Ectodermal cell (in vitro differentiated cells): ENCODE results near the gene GSAP.

ENCODE experiments used
- H3K27ac ChIP-seq: 2 replicates; pipeline ENCODE4 v1.7.0; 2013; ENCODE audit warnings: mild to moderate bottlenecking, low read depth, low read length; ENCODE audit not compliant: insufficient read depth, poor library complexity, severe bottlenecking
- H3K27me3 ChIP-seq: 2 replicates; pipeline ENCODE4 v1.7.0; 2013; ENCODE audit warnings: mild to moderate bottlenecking, low read length; ENCODE audit not compliant: insufficient read depth, control insufficient read depth, poor library complexity, severe bottlenecking
- H3K36me3 ChIP-seq: one replicate; pipeline ENCODE4 v1.7.0; 2013; ENCODE audit warnings: low read length; ENCODE audit not compliant: control insufficient read depth, insufficient read depth
- H3K4me1 ChIP-seq: one replicate; pipeline ENCODE4 v1.7.0; 2013; ENCODE audit warnings: low read length; ENCODE audit not compliant: control insufficient read depth, insufficient read depth
- H3K4me3 ChIP-seq: 2 replicates; pipeline ENCODE4 v1.7.0; 2013; ENCODE audit warnings: low read depth, low read length, control low read depth; ENCODE audit not compliant: insufficient read depth
- H3K9me3 ChIP-seq: 2 replicates; pipeline ENCODE4 v1.7.0; 2013; ENCODE audit warnings: mild to moderate bottlenecking, low read length, moderate library complexity; ENCODE audit not compliant: control insufficient read depth
- WGBS, 2 experiments: methylation state at CpG; one replicate each; pipeline ENCODE4 v1.1.7; 2013; ENCODE audit warnings: missing lambda C conversion rate in 2 of 2; 5-methylcytosine and 5-hydroxymethylcytosine counted together

Gene GSAP

DNA sequence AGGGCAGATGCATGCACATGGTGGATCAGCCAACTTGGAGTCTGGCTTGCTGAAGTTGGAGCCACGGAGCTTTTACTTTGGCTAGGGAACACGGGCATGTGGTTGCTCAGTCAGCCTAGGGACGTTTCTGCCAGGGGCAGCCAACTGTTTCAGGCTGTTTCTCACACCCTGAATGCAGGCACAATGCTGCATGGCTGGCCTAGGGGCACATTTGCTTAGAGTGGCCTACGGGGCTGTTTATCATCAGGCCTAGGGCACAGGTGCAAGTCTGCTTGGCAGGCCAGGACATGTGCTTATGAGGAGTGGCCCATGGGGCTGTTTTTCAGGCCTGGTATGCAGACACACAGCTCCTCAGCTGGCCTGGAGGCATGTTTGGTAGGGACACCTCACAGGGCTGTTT, 107.4 kb downstream of the GSAP start:
- no peaks in the 10 kb centered on the region for H3K9me3 ChIP-seq
- H3K27ac ChIP-seq = no peak overlapping the region

DNA sequence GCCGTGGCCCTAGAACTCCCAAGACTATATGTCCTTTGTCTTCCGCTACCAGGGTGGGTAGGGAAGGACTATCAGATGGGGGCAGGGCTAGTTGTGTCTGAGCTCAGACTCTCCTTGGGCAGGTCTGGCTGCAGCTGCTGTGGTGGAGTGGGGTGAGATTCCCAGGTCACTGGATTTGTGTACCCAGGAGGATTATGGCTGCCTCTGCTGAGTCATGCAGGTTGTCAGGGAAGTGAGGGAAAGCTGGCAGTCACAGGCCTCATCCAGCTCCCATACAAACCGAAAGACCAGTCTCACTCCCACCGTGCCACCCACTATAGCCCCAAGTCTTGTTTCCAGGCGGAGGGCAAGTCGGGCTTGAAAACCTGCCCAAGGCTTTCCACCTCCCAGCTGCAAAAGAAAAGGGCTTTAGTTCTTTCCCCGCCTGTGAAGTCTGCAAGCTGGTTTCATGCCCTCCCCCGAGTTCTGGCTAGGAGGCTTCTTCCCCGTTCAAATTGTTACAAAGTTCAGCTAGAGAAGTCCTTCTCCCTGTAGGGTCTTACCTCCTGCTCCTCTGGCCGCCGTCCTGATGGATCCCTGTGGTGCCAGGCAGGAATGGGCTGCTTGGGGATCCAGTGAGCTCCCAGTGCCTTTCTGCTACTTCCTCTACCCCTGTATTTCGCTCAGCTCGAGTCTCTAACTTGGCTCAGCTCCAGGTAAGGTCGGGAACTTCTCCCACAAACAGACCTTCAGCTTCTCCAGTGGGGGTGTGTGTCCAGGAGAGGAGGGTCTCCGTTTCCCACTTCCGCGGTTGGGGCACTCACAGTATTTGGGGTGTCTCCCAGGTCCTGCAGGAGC, 109.7 kb downstream of the GSAP start:
- H3K4me3 ChIP-seq = no peak overlapping the region
- H3K4me1 ChIP-seq = peaks cover 6% of the 10 kb centered on the region
- no peak overlapping the region for H3K27ac ChIP-seq
- 87 to 89% methylated on average over 17 of the region's 17 CpGs for WGBS, 2 experiments
- H3K36me3 ChIP-seq = no peaks in the 10 kb centered on the region
- no peaks in the 10 kb centered on the region for H3K9me3 ChIP-seq
- no peaks in the 10 kb centered on the region for H3K27me3 ChIP-seq

More for the DNA sequence above, 107.4 kb downstream of the GSAP start:
- no peaks in the 10 kb centered on the region for H3K27me3 ChIP-seq
- H3K4me1 ChIP-seq = peaks cover 6% of the 10 kb centered on the region
- no peak overlapping the region for H3K4me3 ChIP-seq
- 91 to 92% methylated on average over 4 of the region's 4 CpGs for WGBS, 2 experiments
- H3K36me3 ChIP-seq = no peaks in the 10 kb centered on the region

DNA sequence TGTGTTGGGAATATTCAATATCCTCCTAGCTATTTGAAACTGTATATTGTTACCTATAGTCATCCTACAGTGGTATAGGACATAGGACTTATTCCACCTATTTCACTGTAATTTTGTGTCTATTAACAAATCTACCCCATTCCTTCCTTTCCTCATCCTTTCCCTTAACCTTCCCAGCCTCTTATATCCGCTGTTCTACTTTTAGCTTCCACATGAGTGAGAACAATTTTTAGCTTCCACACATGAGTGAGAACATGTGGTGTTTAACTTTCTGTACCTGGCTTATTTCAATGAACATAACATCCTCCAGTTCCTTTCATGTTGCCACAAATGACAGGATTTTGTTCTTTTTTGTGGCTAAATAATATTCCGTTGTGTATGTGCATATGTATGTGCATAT, 120.6 kb downstream of the GSAP start:
- H3K27ac ChIP-seq = no peak overlapping the region
- no peaks in the 10 kb centered on the region for H3K4me1 ChIP-seq
- no peaks in the 10 kb centered on the region for H3K36me3 ChIP-seq
- H3K9me3 ChIP-seq = no peaks in the 10 kb centered on the region
- 82 to 92% methylated on average over 2 of the region's 2 CpGs for WGBS, 2 experiments
- no peak overlapping the region for H3K4me3 ChIP-seq
- no peaks in the 10 kb centered on the region for H3K27me3 ChIP-seq

DNA sequence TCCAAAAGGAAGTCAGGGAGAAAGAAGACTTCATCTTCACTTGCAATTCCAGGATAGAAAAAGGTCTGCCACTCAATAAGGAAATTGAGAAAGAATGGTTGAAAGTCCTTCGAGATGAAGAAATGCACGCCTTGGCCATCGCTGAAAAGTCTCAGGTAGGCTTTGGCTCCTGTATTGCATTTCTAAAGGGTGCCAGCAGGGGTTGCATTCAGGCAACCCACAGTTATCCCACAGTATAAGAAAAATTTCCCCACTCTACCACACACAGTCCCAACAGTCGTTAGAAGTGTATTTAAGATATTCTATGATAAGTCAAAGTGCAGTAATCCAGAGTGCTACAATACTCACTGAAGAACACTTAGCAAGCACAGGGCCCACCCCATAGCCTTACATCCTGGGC, 123.1 kb downstream of the GSAP start:
- no peaks in the 10 kb centered on the region for H3K36me3 ChIP-seq
- H3K27me3 ChIP-seq = no peaks in the 10 kb centered on the region
- H3K4me3 ChIP-seq = no peak overlapping the region
- no peak overlapping the region for H3K27ac ChIP-seq
- H3K4me1 ChIP-seq = no peaks in the 10 kb centered on the region
- no peaks in the 10 kb centered on the region for H3K9me3 ChIP-seq
- 90 to 94% methylated on average over 3 to 4 of the region's 4 CpGs for WGBS, 2 experiments

DNA sequence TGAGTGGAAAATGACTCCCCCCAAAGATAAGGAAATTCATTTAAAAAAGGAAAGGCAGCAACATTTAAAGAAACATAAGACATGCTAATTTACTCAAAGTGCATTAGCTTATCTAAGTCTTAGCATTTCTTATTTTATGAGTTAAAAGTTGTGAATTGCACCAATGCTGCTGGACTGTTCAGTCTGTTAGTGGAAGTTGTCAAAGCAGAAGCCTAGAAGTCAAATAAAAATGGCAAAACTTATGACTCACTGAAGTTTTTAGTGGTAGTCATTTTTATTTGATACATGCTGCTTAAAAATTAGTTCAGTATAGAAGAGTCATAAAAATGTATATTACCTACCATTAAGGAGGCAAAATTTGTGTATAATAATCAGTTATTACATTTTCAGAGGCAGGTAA, 125.7 kb downstream of the GSAP start:
- H3K27me3 ChIP-seq = no peaks in the 10 kb centered on the region
- H3K9me3 ChIP-seq = no peaks in the 10 kb centered on the region
- H3K4me1 ChIP-seq = no peaks in the 10 kb centered on the region
- no peak overlapping the region for H3K4me3 ChIP-seq
- no peaks in the 10 kb centered on the region for H3K36me3 ChIP-seq
- no peak overlapping the region for H3K27ac ChIP-seq

DNA sequence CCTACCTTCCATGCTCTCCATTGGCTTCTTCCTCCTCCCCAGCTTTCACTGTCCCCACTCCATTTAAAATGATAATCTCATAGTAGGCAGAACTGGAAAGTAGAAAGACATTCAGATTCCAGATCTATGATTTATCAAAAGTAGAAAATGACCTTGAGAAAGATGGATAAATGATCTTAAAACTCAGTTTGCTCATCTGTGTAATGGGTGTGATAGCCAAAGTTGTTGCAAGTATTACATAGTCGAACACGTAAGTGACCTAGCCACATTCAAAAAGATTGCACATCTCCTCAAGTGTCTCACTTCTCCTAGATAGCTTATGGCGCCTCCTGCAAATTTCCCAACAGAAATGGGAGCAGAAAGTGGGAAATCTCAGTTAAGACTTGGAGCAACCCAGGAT, 126.8 kb downstream of the GSAP start:
- Histone ChIP-seq H3K27me3 (no peaks in the 10 kb centered on the region), H3K9me3 (no peaks in the 10 kb centered on the region), H3K27ac (no peak overlapping the region), H3K36me3 (no peaks in the 10 kb centered on the region), H3K4me3 (no peak overlapping the region), H3K4me1 (no peaks in the 10 kb centered on the region)
- WGBS, 2 experiments = 90 to 98% methylated on average over 3 of the region's 3 CpGs

DNA sequence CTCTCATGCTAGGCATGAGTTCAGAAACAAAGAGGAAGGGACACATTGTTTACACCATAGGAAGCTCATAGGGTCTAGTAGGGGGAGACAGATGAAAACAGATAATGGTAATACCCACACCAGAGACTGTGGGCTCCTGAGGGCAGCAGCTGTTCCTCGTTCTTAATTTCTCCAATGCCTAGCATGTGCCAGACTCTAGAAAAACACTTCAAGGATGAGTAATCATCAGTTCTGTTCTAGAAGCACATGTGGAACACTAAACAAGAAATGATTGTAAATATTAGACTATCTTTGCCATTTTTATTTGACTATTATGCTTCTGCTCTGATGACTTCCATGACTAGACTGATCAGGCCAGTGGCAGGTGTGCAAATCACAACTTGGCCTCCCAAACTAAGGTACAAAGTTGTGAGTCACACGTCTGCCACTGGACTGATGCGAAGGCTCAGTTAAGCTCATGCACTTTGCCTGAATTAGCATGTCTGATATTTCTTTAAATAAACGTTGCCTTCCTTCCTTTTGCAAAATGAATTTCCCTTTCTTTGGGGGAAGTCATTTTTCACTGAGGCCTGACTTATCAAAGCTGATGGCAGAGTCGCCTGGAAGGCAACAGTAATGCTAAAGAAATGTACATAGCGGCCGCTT, 127.4 kb downstream of the GSAP start:
- WGBS, 2 experiments = 89 to 90% methylated on average over 7 of the region's 7 CpGs

DNA sequence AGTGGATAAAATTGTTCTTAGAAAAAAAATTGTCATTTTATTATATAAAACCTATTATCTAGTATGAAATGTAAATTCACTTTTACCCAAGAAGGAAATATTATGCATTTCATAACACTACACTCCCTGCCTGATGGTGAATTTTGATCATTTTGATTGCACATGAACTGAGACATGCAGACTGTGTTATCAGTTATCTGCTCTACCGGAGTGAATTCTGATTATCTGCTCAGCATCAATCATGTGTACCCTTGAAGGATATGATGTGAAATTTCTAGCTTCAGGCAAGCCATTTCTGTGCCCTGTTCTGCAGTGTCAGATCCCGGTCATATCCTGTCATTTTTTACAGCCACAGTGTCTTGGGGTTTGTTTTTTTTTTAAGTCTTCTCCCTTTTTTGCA, 131.5 kb downstream of the GSAP start:
- Histone ChIP-seq H3K4me3 (no peak overlapping the region), H3K36me3 (no peaks in the 10 kb centered on the region), H3K9me3 (no peaks in the 10 kb centered on the region), H3K4me1 (no peaks in the 10 kb centered on the region), H3K27ac (no peak overlapping the region), H3K27me3 (no peaks in the 10 kb centered on the region)
- 87 to 94% methylated on average over 2 of the region's 2 CpGs for WGBS, 2 experiments

More for the DNA sequence above, 127.4 kb downstream of the GSAP start:
- H3K27me3 ChIP-seq = no peaks in the 10 kb centered on the region
- H3K36me3 ChIP-seq = no peaks in the 10 kb centered on the region
- no peaks in the 10 kb centered on the region for H3K9me3 ChIP-seq
- H3K4me1 ChIP-seq = no peaks in the 10 kb centered on the region
- H3K4me3 ChIP-seq = no peak overlapping the region
- no peak overlapping the region for H3K27ac ChIP-seq

DNA sequence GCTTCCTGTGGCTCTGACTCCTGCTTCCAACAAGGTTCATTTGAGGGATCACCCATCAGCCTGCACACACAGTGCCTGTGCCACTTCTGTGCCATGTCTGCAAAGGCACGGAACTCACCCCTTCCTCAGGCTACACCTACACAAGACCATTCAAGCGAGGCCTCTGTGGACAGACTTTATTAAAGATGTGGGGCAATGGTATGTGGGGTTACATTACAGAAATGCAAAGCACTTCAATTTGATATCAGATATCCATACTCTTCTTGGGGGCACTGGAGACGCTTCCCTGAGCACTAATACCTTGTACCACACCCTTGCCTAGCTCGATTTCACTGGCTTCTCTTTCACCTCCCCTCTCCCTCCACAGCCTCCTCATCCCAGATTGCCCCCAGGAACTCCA, 132.1 kb downstream of the GSAP start:
- no peaks in the 10 kb centered on the region for H3K9me3 ChIP-seq
- WGBS, 2 experiments = 93 to 95% methylated on average over 3 to 4 of the region's 4 CpGs

DNA sequence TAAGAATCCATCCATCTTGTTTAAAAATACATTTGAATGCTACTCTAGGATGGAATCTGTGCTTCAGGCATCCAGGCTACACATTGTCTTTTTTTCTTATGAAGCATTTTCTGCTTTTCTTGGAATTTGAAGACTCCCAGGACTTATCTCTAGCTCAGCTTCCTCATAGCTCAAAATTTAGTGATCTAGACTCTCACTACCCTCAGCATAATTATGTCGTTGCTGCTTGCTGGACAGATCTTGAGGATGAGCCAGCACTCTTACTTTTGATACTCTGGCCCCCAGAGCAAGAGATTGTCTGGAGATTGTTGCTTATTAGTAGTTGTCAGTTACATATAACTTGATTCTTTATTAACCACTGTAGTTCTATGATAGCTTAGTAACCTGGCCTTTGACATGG, 133.3 kb downstream of the GSAP start:
- H3K9me3 ChIP-seq = no peaks in the 10 kb centered on the region
- WGBS, 2 experiments = 88 to 95% methylated on average over 1 of the region's 1 CpG
- H3K36me3 ChIP-seq = no peaks in the 10 kb centered on the region

More for the DNA sequence above, 132.1 kb downstream of the GSAP start:
- H3K4me3 ChIP-seq = no peak overlapping the region
- no peak overlapping the region for H3K27ac ChIP-seq
- H3K4me1 ChIP-seq = no peaks in the 10 kb centered on the region
- H3K36me3 ChIP-seq = no peaks in the 10 kb centered on the region
- H3K27me3 ChIP-seq = no peaks in the 10 kb centered on the region

More for the DNA sequence above, 133.3 kb downstream of the GSAP start:
- Histone ChIP-seq H3K27ac (no peak overlapping the region), H3K27me3 (no peaks in the 10 kb centered on the region), H3K4me3 (no peak overlapping the region), H3K4me1 (no peaks in the 10 kb centered on the region)
